Transverse colon (tissue), 4 donors: ENCODE data around the gene SEZ6. TPM values are rescaled to one million over a fixed set of nuclear protein-coding genes. Genes with fewer than 3 reads are reported as not detected.

Experiments used
- DNase-seq: peaks from one replicate; pipeline ENCODE4 v3.0.0-alpha.2; 2019
- H3K27ac ChIP-seq, 4 donors: fragments of 200-600 bp; sonication (generic); 2 replicates each; pipeline ENCODE4 v1.5.1; 2016 to 2018; ENCODE audit warnings: inconsistent platforms in 4 of 4
- H3K27me3 ChIP-seq: fragments of 200-600 bp; sonication (generic); 2 replicates; pipeline ENCODE4 v1.5.1; 2017; ENCODE audit warnings: inconsistent platforms
- H3K36me3 ChIP-seq, 4 donors: fragments of 200-600 bp; sonication (generic); 2 replicates each; pipeline ENCODE4 v1.5.1; 2017 to 2019; ENCODE audit warnings: inconsistent platforms in 4 of 4
- H3K4me1 ChIP-seq, 4 donors: fragments of 200-600 bp; sonication (generic); 2 replicates each; pipeline ENCODE4 v1.5.1; 2017 to 2020; ENCODE audit warnings: inconsistent platforms in 4 of 4
- H3K4me3 ChIP-seq, 4 donors: fragments of 200-600 bp; sonication (generic); 1 replicate in 1 of 4; 2 replicates in 3 of 4; pipeline versions ENCODE4 v1.5.1 to v1.6.1; 2017 to 2019; ENCODE audit warnings: inconsistent platforms in 4 of 4
- H3K9me3 ChIP-seq, 2 donors: fragments of 200-600 bp; sonication (generic); 2 replicates each; pipeline ENCODE4 v1.5.1; 2017 to 2019; ENCODE audit warnings: inconsistent platforms in 2 of 2
- EP300 ChIP-seq: sonication (generic); formaldehyde crosslinking; IDR thresholded peaks from one replicate; pipeline ENCODE4 v1.6.1; 2017; ENCODE audit warnings: antibody characterized with exemption, low read depth
- POLR2A ChIP-seq: fragments of 450-650 bp; IDR thresholded peaks from one replicate; pipeline ENCODE4 v1.6.1; 2016; ENCODE audit warnings: antibody characterized with exemption, mild to moderate bottlenecking, moderate library complexity
- POLR2AphosphoS5 ChIP-seq, 3 donors: sonication (generic); formaldehyde crosslinking; IDR thresholded peaks; one replicate each; pipeline ENCODE4 v1.6.1; 2016; ENCODE audit warnings: antibody characterized with exemption in 3 of 3
- WGBS, 2 donors: methylation state at CpG; one replicate each; pipeline ENCODE4 v1.1.5; 2018; ENCODE audit warnings: low coverage in 1 of 2; 5-methylcytosine and 5-hydroxymethylcytosine counted together
- in situ Hi-C, 4 donors: fragments of 200-750 bp; cut with MboI; loops; one replicate each; pipeline versions ENCODE4 v1.15.0 to v1.15.1; 2017; ENCODE audit warnings: low sequenced_read_pairs in 3 of 4, low pct_ligation_motif_present in 1 of 4, low pct_unique_long_range_greater_than_20kb in 1 of 4
- intact Hi-C: fragments of 100-400 bp; cut with DNase I; formaldehyde crosslinking; loops from one replicate; pipeline ENCODE4 v1.15.1; 2023; ENCODE audit warnings: low total_unique reads
- total RNA-seq, 4 donors: library from RNA; depleted of rRNA; stranded (reverse); fragments of >200 nt; gene quantifications; one replicate each; pipeline ENCODE4 v1.1.0, GENCODE V29; 2016
- TF ChIP-seq, protein P1 (sequence below), 5 experiments: fragments of 200-600 bp in 3 of 5; fragments of 450-650 bp in 2 of 5; sonication (generic) in 3 of 5; IDR thresholded peaks; 1 replicate in 2 of 5; 2 replicates in 3 of 5; pipeline ENCODE4 v1.5.1; 2016 to 2017; ENCODE audit warnings: antibody characterized with exemption in 5 of 5, inconsistent platforms in 3 of 5, mild to moderate bottlenecking in 2 of 5, moderate library complexity in 1 of 5

SEZ6 gene
- total RNA-seq, 4 donors from 2014 or later: 0.14 TPM; not detected in 3

DNA sequence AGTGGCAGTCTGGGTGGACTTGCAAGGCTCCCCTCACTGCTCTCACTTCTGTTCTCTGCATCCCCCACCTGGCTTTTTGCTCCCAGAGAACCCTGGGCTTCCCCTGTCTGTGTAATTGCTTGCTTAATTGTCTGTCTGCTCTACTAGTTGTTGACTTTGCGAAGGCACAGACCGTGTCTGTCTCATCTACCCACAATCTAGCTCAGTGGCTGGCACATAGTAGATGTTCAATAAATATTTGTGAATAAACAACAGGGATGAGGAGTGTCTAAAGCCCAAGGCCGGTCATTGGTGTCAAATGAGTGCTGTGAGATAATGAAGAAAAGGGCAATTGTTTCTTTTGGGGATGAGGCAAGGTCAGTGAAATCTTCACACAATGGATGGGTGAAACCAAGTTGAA is 2.8 kb upstream of the SEZ6 start:
- TF ChIP-seq EP300: no peak
- intact Hi-C loops (no loop called here), in situ Hi-C loops (loop anchor here in 1 of 4 donors (25.0 kb wide), 1 partner anchor 229 kb away; the partner anchor contains the start of gene CRYBA1)
- H3K4me1 ChIP-seq: peaks cover 0 to 8% (median 1%) of the 10 kb centered on the region in 4 donors
- no peak overlapping the region for H3K27ac ChIP-seq
- peaks cover 71% of the 10 kb centered on the region for H3K27me3 ChIP-seq
- no peak for DNase-seq
- H3K9me3 ChIP-seq: no peaks in the 10 kb centered on the region
- no peak overlapping the region for H3K4me3 ChIP-seq
- WGBS, 2 donors: 54 to 88% methylated on average over 1 to 3 of the region's 3 CpGs
- no peaks in the 10 kb centered on the region for H3K36me3 ChIP-seq

GRCh38 chr17:29007860-29008455 is 2.1 kb upstream of the SEZ6 start:
- Histone ChIP-seq H3K9me3 (no peaks in the 10 kb centered on the region), H3K36me3 (no peaks in the 10 kb centered on the region), H3K27me3 (peaks cover 77% of the 10 kb centered on the region), H3K4me1 (peaks cover 0 to 8% (median 1%) of the 10 kb centered on the region in 4 donors), H3K27ac (no peak overlapping the region), H3K4me3 (no peak overlapping the region)
- WGBS, 2 donors: 45 to 57% methylated on average over 1 to 2 of the region's 2 CpGs
- in situ Hi-C loops: loop anchor here in 1 of 4 donors (25.0 kb wide), 1 partner anchor 229 kb away; the partner anchor contains the start of gene CRYBA1
- intact Hi-C loops: no loop called here
- TF ChIP-seq POLR2A: no peak
- no peak for DNase-seq

- no peaks in the 10 kb centered on the region for H3K36me3 ChIP-seq
- H3K4me3 ChIP-seq: no peak overlapping the region
- no peak for DNase-seq
- no peaks in the 10 kb centered on the region for H3K9me3 ChIP-seq
- intact Hi-C loops: no loop called here
- in situ Hi-C loops: loop anchor here in 1 of 4 donors (25.0 kb wide), 1 partner anchor 230 kb away; the partner anchor contains the start of gene CRYBA1
- TF ChIP-seq POLR2A: no peak
- no peak for TF ChIP-seq POLR2AphosphoS5 (IDR thresholded peaks at IDR 0.05)
- TF ChIP-seq, protein P1, sequence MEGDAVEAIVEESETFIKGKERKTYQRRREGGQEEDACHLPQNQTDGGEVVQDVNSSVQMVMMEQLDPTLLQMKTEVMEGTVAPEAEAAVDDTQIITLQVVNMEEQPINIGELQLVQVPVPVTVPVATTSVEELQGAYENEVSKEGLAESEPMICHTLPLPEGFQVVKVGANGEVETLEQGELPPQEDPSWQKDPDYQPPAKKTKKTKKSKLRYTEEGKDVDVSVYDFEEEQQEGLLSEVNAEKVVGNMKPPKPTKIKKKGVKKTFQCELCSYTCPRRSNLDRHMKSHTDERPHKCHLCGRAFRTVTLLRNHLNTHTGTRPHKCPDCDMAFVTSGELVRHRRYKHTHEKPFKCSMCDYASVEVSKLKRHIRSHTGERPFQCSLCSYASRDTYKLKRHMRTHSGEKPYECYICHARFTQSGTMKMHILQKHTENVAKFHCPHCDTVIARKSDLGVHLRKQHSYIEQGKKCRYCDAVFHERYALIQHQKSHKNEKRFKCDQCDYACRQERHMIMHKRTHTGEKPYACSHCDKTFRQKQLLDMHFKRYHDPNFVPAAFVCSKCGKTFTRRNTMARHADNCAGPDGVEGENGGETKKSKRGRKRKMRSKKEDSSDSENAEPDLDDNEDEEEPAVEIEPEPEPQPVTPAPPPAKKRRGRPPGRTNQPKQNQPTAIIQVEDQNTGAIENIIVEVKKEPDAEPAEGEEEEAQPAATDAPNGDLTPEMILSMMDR (IDR thresholded peaks at IDR 0.05): no peak
- TF ChIP-seq EP300: no peak
- H3K27me3 ChIP-seq: peaks cover 79% of the 10 kb centered on the region
- H3K4me1 ChIP-seq: peaks cover 0 to 8% (median 1%) of the 10 kb centered on the region in 4 donors
- H3K27ac ChIP-seq: no peak overlapping the region
- WGBS, 2 donors: 30 to 40% methylated on average over 2 of the region's 2 CpGs
These were observed 1.6 kb upstream of the SEZ6 start for GRCh38 chr17:29007456-29007855.

- peaks cover 64% of the 10 kb centered on the region for H3K27me3 ChIP-seq
- intact Hi-C loops: no loop called here
- WGBS, 2 donors: 55% methylated on average over 19 of the region's 20 CpGs; no CpG with 5 or more reads in 1 of the 2 donors
- peaks cover 0 to 8% (median 1%) of the 10 kb centered on the region in 4 donors for H3K4me1 ChIP-seq
- H3K9me3 ChIP-seq: no peaks in the 10 kb centered on the region
- H3K27ac ChIP-seq: no peak overlapping the region
- H3K4me3 ChIP-seq: no peak overlapping the region
- DNase-seq: no peak
- H3K36me3 ChIP-seq: no peaks in the 10 kb centered on the region
- in situ Hi-C loops: loop anchor here in 1 of 4 donors (25.0 kb wide), 1 partner anchor 233 kb away; the partner anchor contains the start of gene CRYBA1
- no peak for TF ChIP-seq EP300
- TF ChIP-seq POLR2AphosphoS5 (IDR thresholded peaks at IDR 0.05): no peak
- TF ChIP-seq POLR2A: no peak
- TF ChIP-seq, protein P1 (IDR thresholded peaks at IDR 0.05): no peak
These were observed 1.6 kb downstream of the SEZ6 start for GRCh38 chr17:29004081-29004692.

- Histone ChIP-seq H3K36me3 (no peaks in the 10 kb centered on the region), H3K4me3 (no peak overlapping the region), H3K27ac (no peak overlapping the region), H3K4me1 (peaks cover 0 to 8% (median 1%) of the 10 kb centered on the region in 4 donors), H3K9me3 (no peaks in the 10 kb centered on the region), H3K27me3 (peaks cover 57% of the 10 kb centered on the region)
- no peak for TF ChIP-seq POLR2A
- TF ChIP-seq, protein P1 (IDR thresholded peaks at IDR 0.05): no peak
- no peak for TF ChIP-seq POLR2AphosphoS5 (IDR thresholded peaks at IDR 0.05)
- no peak for TF ChIP-seq EP300
- WGBS, 2 donors: 81% methylated on average over 12 of the region's 12 CpGs; no CpG with 5 or more reads in 1 of the 2 donors
- intact Hi-C loops: no loop called here
- in situ Hi-C loops: loop anchor here in 1 of 4 donors (25.0 kb wide), 1 partner anchor 234 kb away; the partner anchor contains the start of gene CRYBA1
- no peak for DNase-seq
These were observed 2.5 kb downstream of the SEZ6 start for GRCh38 chr17:29003289-29003688.
